Gastroesophageal sphincter (tissue), 3 donors: Measurements from ENCODE around the gene CATSPERZ.

Source experiments
- EP300 ChIP-seq: sonication (generic); formaldehyde crosslinking; IDR thresholded peaks from one replicate; pipeline ENCODE4 v1.6.1; 2017; ENCODE audit warnings: antibody characterized with exemption, mild to moderate bottlenecking
- POLR2A ChIP-seq, 2 donors: fragments of 450-650 bp; IDR thresholded peaks; one replicate each; pipeline ENCODE4 v1.6.1; 2017; ENCODE audit warnings: antibody characterized with exemption in 2 of 2, mild to moderate bottlenecking in 2 of 2, moderate library complexity in 1 of 2
- POLR2AphosphoS5 ChIP-seq: sonication (generic); formaldehyde crosslinking; IDR thresholded peaks from one replicate; pipeline ENCODE4 v1.6.1; 2017; ENCODE audit warnings: antibody characterized with exemption
- TF ChIP-seq, protein P1 (sequence below), 4 experiments: fragments of 200-600 bp in 2 of 4; fragments of 450-650 bp in 2 of 4; sonication (generic) in 1 of 4; IDR thresholded peaks; one replicate each; pipeline ENCODE4 v1.5.1; 2017 to 2019; ENCODE audit warnings: antibody characterized with exemption in 4 of 4, mild to moderate bottlenecking in 2 of 4, moderate library complexity in 2 of 4

DNA sequence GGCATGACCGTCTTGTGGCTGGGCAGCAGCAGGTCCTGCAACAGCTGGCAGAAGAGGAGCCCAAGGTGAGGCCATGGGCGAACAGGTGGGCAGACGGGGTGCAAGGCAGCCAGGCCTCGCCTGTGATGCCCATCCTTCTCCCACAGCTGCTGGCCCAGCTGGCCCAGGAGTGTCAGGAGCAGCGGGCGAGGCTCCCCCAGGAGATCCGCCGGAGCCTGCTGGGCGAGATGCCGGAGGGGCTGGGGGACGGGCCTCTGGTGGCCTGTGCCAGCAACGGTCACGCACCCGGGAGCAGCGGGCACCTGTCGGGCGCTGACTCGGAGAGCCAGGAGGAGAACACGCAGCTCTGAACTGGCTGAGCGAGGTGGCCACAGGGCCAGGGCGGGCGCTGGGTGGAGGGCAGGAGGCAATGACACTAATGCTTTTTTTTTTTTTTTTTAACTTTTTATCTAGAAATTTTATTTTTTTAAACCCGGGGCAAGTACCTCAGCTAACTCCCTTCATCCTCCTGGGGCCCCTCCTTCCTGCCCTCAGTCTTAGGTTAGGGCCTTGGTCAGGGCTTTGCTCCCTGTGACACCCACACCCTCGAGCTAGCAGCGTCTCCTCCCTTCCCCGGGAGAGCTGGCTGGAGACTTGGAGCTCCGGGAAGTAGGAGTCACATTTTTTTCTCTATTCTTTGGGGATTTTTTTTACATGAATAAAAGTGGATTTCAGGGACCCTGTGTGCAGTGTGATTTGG lies 32.8 kb upstream of the CATSPERZ start:
- TF ChIP-seq, protein P1, sequence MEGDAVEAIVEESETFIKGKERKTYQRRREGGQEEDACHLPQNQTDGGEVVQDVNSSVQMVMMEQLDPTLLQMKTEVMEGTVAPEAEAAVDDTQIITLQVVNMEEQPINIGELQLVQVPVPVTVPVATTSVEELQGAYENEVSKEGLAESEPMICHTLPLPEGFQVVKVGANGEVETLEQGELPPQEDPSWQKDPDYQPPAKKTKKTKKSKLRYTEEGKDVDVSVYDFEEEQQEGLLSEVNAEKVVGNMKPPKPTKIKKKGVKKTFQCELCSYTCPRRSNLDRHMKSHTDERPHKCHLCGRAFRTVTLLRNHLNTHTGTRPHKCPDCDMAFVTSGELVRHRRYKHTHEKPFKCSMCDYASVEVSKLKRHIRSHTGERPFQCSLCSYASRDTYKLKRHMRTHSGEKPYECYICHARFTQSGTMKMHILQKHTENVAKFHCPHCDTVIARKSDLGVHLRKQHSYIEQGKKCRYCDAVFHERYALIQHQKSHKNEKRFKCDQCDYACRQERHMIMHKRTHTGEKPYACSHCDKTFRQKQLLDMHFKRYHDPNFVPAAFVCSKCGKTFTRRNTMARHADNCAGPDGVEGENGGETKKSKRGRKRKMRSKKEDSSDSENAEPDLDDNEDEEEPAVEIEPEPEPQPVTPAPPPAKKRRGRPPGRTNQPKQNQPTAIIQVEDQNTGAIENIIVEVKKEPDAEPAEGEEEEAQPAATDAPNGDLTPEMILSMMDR (IDR thresholded peaks at IDR 0.05) = no peak
- TF ChIP-seq POLR2A (IDR thresholded peaks at IDR 0.05) (no peak), EP300 (no peak), POLR2AphosphoS5 (no peak)
